ENCODE results near the gene BCAS3.

The BCAS3 gene

GRCh38 chr17:61337290-61337689, 659.6 kb downstream of the BCAS3 start:
- Histone ChIP-seq H3K18ac (ENCODE audit: low read depth in 1 of 2, low read length in 2 of 2) (peak overlapping the region; percentile 67 to 74), H3K4me3 (ENCODE audit: insufficient read depth in 1 of 2, low read depth in 1 of 2, low read length in 2 of 2) (no peak overlapping the region), H3K9me3 (ENCODE audit: control insufficient read depth, low read length) (no peaks in the 10 kb centered on the region), H4K8ac (ENCODE audit: low read length) (peak overlapping the region; percentile 41), H3K9ac (ENCODE audit: low read length) (peak overlapping the region; percentile 55), H3K4me2 (ENCODE audit: low read length, poor library complexity, severe bottlenecking) (peak overlapping the region; percentile 5), H3K27ac (ENCODE audit: low read length, poor library complexity, severe bottlenecking) (no peak overlapping the region), H2BK15ac (ENCODE audit: low read depth, poor library complexity, severe bottlenecking) (no peak overlapping the region), H4K91ac (ENCODE audit: low read length) (peak overlapping the region; percentile 55), H3K4me1 (ENCODE audit: control insufficient read depth, insufficient read depth, low read depth, low read length) (peaks cover 23% of the 10 kb centered on the region), H3K4ac (ENCODE audit: low read depth in 1 of 2, low read length in 2 of 2) (peak overlapping the region in 1 of 2 experiments; percentile 68), H2BK12ac (ENCODE audit: low read length in 2 of 2) (peak overlapping the region; percentile 75 to 83), H3K23ac (ENCODE audit: low read length in 2 of 2) (no peak overlapping the region), H3K36me3 (ENCODE audit: control insufficient read depth in 1 of 2, insufficient read depth in 2 of 2, low read depth in 1 of 2, low read length in 2 of 2) (no peaks in the 10 kb centered on the region), H3K14ac (ENCODE audit: low read length in 2 of 2) (peak overlapping the region in 1 of 2 experiments; percentile 35), H3K27me3 (ENCODE audit: control insufficient read depth in 1 of 2, insufficient read depth in 1 of 2, low read length in 2 of 2) (no peaks in the 10 kb centered on the region), H3K79me1 (replicated peaks; ENCODE audit: low read length, poor library complexity, severe bottlenecking) (no peaks in the 10 kb centered on the region), H2AFZ (ENCODE audit: low read depth, low read length) (no peak overlapping the region), H2AK5ac (ENCODE audit: low read length, severe bottlenecking) (no peak overlapping the region), H2BK5ac (ENCODE audit: low read depth, low read length, poor library complexity, severe bottlenecking) (no peak overlapping the region), H2BK120ac (ENCODE audit: low read depth, low read length) (no peak overlapping the region)
- DNase-seq, result peak; percentile 42
- WGBS, result 16% methylated on average over 3 of the region's 6 CpGs

DNA sequence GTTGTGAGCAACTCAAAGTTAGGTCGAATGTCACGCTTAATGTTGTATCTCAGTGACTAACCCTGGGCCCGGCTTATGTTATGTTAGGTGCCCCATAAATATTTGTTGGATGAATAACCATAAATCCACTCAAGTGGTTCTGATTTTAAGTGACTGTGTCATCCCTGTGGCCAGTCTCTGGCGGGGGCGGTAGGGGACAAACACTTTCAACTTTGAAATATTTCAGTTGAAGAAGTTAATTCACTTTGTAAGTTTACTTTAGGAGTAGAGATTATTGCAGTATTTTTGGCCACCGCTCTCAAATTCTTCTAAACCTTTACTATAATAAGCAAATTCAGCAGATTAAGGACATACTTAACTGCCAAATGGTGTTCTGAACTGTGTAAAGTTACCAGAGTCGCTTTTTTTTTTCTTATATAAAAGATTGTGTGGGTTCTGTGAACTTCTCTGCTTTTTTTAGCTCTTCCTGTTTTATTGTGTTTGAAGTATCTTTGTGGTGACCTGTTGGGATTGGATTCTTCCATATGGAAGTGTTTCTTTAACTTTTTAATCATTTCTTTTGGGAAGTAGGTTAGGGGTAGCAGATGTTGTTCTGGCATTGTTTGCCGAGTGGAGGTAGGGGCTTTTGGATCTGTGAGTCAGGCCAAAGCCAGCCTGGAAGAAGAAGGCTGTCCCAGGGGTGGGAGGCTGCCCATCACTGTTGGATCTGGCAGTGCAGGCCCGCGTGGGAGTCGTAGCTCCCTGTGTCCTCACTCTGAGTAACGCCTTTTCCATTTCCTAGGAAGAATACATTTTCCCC, 660.5 kb downstream of the BCAS3 start:
- Histone ChIP-seq H3K14ac (ENCODE audit: low read length in 2 of 2) (no peak overlapping the region), H3K4me1 (ENCODE audit: control insufficient read depth, insufficient read depth, low read depth, low read length) (peaks cover 23% of the 10 kb centered on the region), H2BK5ac (ENCODE audit: low read depth, low read length, poor library complexity, severe bottlenecking) (no peak overlapping the region), H3K9ac (ENCODE audit: low read length) (peak overlapping the region; percentile 55), H3K4me2 (ENCODE audit: low read length, poor library complexity, severe bottlenecking) (no peak overlapping the region), H2AK5ac (ENCODE audit: low read length, severe bottlenecking) (no peak overlapping the region), H2AFZ (ENCODE audit: low read depth, low read length) (no peak overlapping the region), H3K27ac (ENCODE audit: low read length, poor library complexity, severe bottlenecking) (peak overlapping the region; percentile 30), H2BK120ac (ENCODE audit: low read depth, low read length) (no peak overlapping the region), H4K91ac (ENCODE audit: low read length) (peak overlapping the region; percentile 30), H3K27me3 (ENCODE audit: control insufficient read depth in 1 of 2, insufficient read depth in 1 of 2, low read length in 2 of 2) (no peaks in the 10 kb centered on the region), H3K4me3 (ENCODE audit: insufficient read depth in 1 of 2, low read depth in 1 of 2, low read length in 2 of 2) (peak overlapping the region in 1 of 2 experiments; percentile 28), H3K9me3 (ENCODE audit: control insufficient read depth, low read length) (no peaks in the 10 kb centered on the region), H3K18ac (ENCODE audit: low read depth in 1 of 2, low read length in 2 of 2) (peak overlapping the region; percentile 73 to 77), H3K4ac (ENCODE audit: low read depth in 1 of 2, low read length in 2 of 2) (peak overlapping the region; percentile 45 to 70), H2BK15ac (ENCODE audit: low read depth, poor library complexity, severe bottlenecking) (no peak overlapping the region), H3K79me1 (replicated peaks; ENCODE audit: low read length, poor library complexity, severe bottlenecking) (no peaks in the 10 kb centered on the region), H2BK12ac (ENCODE audit: low read length in 2 of 2) (peak overlapping the region in 1 of 2 experiments; percentile 89), H3K36me3 (ENCODE audit: control insufficient read depth in 1 of 2, insufficient read depth in 2 of 2, low read depth in 1 of 2, low read length in 2 of 2) (no peaks in the 10 kb centered on the region), H3K23ac (ENCODE audit: low read length in 2 of 2) (no peak overlapping the region), H4K8ac (ENCODE audit: low read length) (peak overlapping the region; percentile 71)
- 9% methylated on average over 11 of the region's 12 CpGs for whole genome bisulfite sequencing
- DNase-seq, result peak; percentile 89

DNA sequence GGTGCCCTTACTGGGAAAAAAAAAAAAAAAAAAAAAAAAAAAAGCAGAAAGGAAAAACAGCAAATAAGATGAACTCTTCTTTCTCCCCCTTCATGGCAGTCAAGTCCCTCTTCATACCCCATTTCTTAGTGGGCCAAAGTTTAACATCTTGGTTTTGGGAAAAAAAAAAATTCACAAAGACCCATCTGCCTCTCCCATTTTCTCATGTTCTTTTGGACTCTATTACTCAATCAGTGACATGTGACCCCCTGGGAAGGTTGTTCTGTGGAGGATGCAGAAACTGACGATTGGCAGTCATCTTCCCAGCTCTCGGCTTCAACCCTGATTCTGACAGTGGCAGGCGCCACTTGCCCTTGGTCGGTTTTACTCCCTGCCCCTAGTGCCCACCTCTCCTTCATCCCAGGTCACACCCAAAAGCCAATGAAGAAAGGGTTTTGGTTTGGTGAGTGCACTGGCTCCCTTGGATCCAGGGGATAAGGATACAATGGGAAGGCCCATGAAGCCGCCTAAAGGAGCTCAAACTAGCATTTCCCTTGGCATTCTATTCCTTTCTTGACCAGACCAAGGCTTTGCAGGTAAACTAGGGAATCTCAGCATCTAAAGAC, 661.3 kb downstream of the BCAS3 start:
- Histone ChIP-seq H3K27me3 (ENCODE audit: control insufficient read depth in 1 of 2, insufficient read depth in 1 of 2, low read length in 2 of 2) (no peaks in the 10 kb centered on the region), H3K4ac (ENCODE audit: low read depth in 1 of 2, low read length in 2 of 2) (peak overlapping the region; percentile 17 to 46), H3K23ac (ENCODE audit: low read length in 2 of 2) (no peak overlapping the region), H3K4me2 (ENCODE audit: low read length, poor library complexity, severe bottlenecking) (no peak overlapping the region), H3K9me3 (ENCODE audit: control insufficient read depth, low read length) (no peaks in the 10 kb centered on the region), H3K4me3 (ENCODE audit: insufficient read depth in 1 of 2, low read depth in 1 of 2, low read length in 2 of 2) (no peak overlapping the region), H3K36me3 (ENCODE audit: control insufficient read depth in 1 of 2, insufficient read depth in 2 of 2, low read depth in 1 of 2, low read length in 2 of 2) (no peaks in the 10 kb centered on the region), H2BK12ac (ENCODE audit: low read length in 2 of 2) (peak overlapping the region; percentile 59 to 84), H2BK5ac (ENCODE audit: low read depth, low read length, poor library complexity, severe bottlenecking) (no peak overlapping the region), H4K91ac (ENCODE audit: low read length) (no peak overlapping the region), H3K18ac (ENCODE audit: low read depth in 1 of 2, low read length in 2 of 2) (peak overlapping the region; percentile 58 to 79), H4K8ac (ENCODE audit: low read length) (peak overlapping the region; percentile 21), H3K27ac (ENCODE audit: low read length, poor library complexity, severe bottlenecking) (no peak overlapping the region), H2BK120ac (ENCODE audit: low read depth, low read length) (no peak overlapping the region), H2AFZ (ENCODE audit: low read depth, low read length) (no peak overlapping the region), H2AK5ac (ENCODE audit: low read length, severe bottlenecking) (peak overlapping the region; percentile 7), H3K9ac (ENCODE audit: low read length) (peak overlapping the region; percentile 55), H2BK15ac (ENCODE audit: low read depth, poor library complexity, severe bottlenecking) (peak overlapping the region; percentile 34), H3K14ac (ENCODE audit: low read length in 2 of 2) (no peak overlapping the region), H3K4me1 (ENCODE audit: control insufficient read depth, insufficient read depth, low read depth, low read length) (peaks cover 23% of the 10 kb centered on the region), H3K79me1 (replicated peaks; ENCODE audit: low read length, poor library complexity, severe bottlenecking) (no peaks in the 10 kb centered on the region)
- WGBS, result 74% methylated on average over 3 of the region's 5 CpGs
- DNase-seq, result no peak

DNA sequence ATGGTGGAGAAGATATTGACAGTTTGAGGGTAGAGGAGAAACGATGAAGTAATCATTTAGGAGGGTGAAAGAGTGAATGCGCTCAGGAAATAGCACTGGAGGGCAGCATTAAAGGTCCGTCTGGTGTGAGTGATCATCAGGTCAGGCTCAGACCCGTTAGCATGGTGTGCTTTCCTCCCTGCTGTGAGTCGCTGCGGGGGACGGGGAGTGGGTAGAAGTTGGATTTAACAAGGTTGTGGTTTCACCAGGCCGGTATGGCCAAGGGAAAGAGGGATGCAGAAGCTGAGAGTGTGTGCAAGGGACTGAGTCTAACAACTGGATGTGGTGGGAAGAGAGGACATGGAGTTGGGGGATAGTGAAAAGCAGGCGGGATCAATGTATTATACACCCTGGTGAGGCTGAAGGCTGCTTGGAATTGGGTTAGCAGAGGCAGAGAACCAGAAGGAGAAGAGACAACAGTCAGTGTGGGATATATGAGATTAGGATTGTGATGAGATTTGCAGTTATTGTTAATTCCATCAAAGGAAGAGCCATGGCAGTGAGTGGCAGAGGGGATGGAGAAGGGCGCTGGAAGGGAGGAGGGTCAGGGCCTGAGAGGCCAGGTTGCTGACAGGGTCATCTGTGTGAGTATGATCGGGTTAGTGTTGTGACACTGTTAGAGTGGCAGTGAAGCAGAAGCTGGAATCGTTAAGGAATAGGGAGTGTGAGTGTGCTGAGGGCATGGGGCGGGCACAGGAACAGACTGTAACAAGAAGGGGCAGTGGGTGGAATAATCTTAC, 663.0 kb downstream of the BCAS3 start:
- H2BK5ac ChIP-seq (ENCODE audit: low read depth, low read length, poor library complexity, severe bottlenecking), result no peak overlapping the region
- H2BK15ac ChIP-seq (ENCODE audit: low read depth, poor library complexity, severe bottlenecking), result no peak overlapping the region
- 79% methylated on average over 13 of the region's 13 CpGs for WGBS
- no peak overlapping the region for H3K23ac ChIP-seq (ENCODE audit: low read length in 2 of 2)
- H2BK12ac ChIP-seq (ENCODE audit: low read length in 2 of 2), result peak overlapping the region in 1 of 2 experiments; percentile 74
- no peaks in the 10 kb centered on the region for H3K27me3 ChIP-seq (ENCODE audit: control insufficient read depth in 1 of 2, insufficient read depth in 1 of 2, low read length in 2 of 2)
- H4K91ac ChIP-seq (ENCODE audit: low read length), result peak overlapping the region; percentile 72
- no peak overlapping the region for H3K14ac ChIP-seq (ENCODE audit: low read length in 2 of 2)
- DNase-seq, result no peak
- no peaks in the 10 kb centered on the region for H3K9me3 ChIP-seq (ENCODE audit: control insufficient read depth, low read length)
- no peak overlapping the region for H2AFZ ChIP-seq (ENCODE audit: low read depth, low read length)
- no peak overlapping the region for H2BK120ac ChIP-seq (ENCODE audit: low read depth, low read length)
- H3K9ac ChIP-seq (ENCODE audit: low read length), result no peak overlapping the region
- no peak overlapping the region for H3K4me3 ChIP-seq (ENCODE audit: insufficient read depth in 1 of 2, low read depth in 1 of 2, low read length in 2 of 2)
- H3K4me2 ChIP-seq (ENCODE audit: low read length, poor library complexity, severe bottlenecking), result no peak overlapping the region
- peaks cover 18% of the 10 kb centered on the region for H3K4me1 ChIP-seq (ENCODE audit: control insufficient read depth, insufficient read depth, low read depth, low read length)
- peak overlapping the region; percentile 46 to 64 for H3K18ac ChIP-seq (ENCODE audit: low read depth in 1 of 2, low read length in 2 of 2)
- H2AK5ac ChIP-seq (ENCODE audit: low read length, severe bottlenecking), result no peak overlapping the region
- no peak overlapping the region for H3K27ac ChIP-seq (ENCODE audit: low read length, poor library complexity, severe bottlenecking)
- peak overlapping the region; percentile 16 to 29 for H3K4ac ChIP-seq (ENCODE audit: low read depth in 1 of 2, low read length in 2 of 2)
- H4K8ac ChIP-seq (ENCODE audit: low read length), result no peak overlapping the region
- no peaks in the 10 kb centered on the region for H3K36me3 ChIP-seq (ENCODE audit: control insufficient read depth in 1 of 2, insufficient read depth in 2 of 2, low read depth in 1 of 2, low read length in 2 of 2)
- no peaks in the 10 kb centered on the region for H3K79me1 ChIP-seq (replicated peaks; ENCODE audit: low read length, poor library complexity, severe bottlenecking)

Measured in mesenchymal stem cell (in vitro differentiated cells and primary cell).